Suprapubic skin (tissue), 4 donors: ENCODE results near the gene PLCB1.

ENCODE experiments used
- EP300 ChIP-seq: sonication (generic); formaldehyde crosslinking; IDR thresholded peaks from one replicate; pipeline ENCODE4 v1.6.1; 2017; ENCODE audit warnings: antibody characterized with exemption
- POLR2A ChIP-seq, 2 donors: fragments of 450-650 bp; IDR thresholded peaks; one replicate each; pipeline ENCODE4 v1.6.1; 2017; ENCODE audit warnings: antibody characterized with exemption in 2 of 2, mild to moderate bottlenecking in 2 of 2, moderate library complexity in 2 of 2
- POLR2AphosphoS5 ChIP-seq, 3 donors: sonication (generic); formaldehyde crosslinking; IDR thresholded peaks; one replicate each; pipeline ENCODE4 v1.6.1; 2017; ENCODE audit warnings: antibody characterized with exemption in 3 of 3
- TF ChIP-seq, protein P1 (sequence below), 2 donors: fragments of 200-600 bp in 1 of 2; fragments of 450-650 bp in 1 of 2; sonication (generic) in 1 of 2; IDR thresholded peaks; one replicate each; pipeline ENCODE4 v1.5.1; 2016 to 2019; ENCODE audit warnings: antibody characterized with exemption in 2 of 2, mild to moderate bottlenecking in 1 of 2, moderate library complexity in 1 of 2

DNA sequence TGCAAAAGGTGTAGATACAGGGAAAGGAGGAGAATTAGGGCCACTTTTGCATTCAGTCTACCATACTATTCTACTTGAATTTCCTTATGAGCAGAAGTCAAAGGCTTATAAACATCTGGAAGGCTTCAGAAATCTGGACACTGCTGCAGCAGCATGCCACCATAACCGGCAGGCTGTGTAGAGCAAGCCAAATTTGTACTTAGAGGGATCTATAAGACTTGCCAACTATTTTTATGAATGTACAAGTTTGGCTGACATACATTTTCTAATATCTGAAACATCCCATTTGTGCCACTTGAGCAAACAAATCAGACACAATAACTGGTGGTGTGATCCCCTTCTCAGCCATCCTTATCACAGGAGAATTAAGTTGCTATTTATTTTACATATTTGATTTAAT is 14.0 kb upstream of the PLCB1 start:
- TF ChIP-seq, protein P1, sequence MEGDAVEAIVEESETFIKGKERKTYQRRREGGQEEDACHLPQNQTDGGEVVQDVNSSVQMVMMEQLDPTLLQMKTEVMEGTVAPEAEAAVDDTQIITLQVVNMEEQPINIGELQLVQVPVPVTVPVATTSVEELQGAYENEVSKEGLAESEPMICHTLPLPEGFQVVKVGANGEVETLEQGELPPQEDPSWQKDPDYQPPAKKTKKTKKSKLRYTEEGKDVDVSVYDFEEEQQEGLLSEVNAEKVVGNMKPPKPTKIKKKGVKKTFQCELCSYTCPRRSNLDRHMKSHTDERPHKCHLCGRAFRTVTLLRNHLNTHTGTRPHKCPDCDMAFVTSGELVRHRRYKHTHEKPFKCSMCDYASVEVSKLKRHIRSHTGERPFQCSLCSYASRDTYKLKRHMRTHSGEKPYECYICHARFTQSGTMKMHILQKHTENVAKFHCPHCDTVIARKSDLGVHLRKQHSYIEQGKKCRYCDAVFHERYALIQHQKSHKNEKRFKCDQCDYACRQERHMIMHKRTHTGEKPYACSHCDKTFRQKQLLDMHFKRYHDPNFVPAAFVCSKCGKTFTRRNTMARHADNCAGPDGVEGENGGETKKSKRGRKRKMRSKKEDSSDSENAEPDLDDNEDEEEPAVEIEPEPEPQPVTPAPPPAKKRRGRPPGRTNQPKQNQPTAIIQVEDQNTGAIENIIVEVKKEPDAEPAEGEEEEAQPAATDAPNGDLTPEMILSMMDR (IDR thresholded peaks at IDR 0.05): no peak
- no peak for TF ChIP-seq POLR2AphosphoS5 (IDR thresholded peaks at IDR 0.05)
- no peak for TF ChIP-seq POLR2A (IDR thresholded peaks at IDR 0.05)
- TF ChIP-seq EP300: no peak
